ENCODE measurements around the gene TRMT61A. TPM values are rescaled to one million over a fixed set of nuclear protein-coding genes. Genes with fewer than 3 reads are reported as not detected.
"Not testable (repeated sequence)": the region's sequence is repeated elsewhere in the genome, so short reads cannot be mapped to it uniquely, and the experiment has no call there.

TRMT61A gene
- total RNA-seq, 4 donors from 2014 or later: 12.4 to 36.0 (median 15.1) TPM

DNA sequence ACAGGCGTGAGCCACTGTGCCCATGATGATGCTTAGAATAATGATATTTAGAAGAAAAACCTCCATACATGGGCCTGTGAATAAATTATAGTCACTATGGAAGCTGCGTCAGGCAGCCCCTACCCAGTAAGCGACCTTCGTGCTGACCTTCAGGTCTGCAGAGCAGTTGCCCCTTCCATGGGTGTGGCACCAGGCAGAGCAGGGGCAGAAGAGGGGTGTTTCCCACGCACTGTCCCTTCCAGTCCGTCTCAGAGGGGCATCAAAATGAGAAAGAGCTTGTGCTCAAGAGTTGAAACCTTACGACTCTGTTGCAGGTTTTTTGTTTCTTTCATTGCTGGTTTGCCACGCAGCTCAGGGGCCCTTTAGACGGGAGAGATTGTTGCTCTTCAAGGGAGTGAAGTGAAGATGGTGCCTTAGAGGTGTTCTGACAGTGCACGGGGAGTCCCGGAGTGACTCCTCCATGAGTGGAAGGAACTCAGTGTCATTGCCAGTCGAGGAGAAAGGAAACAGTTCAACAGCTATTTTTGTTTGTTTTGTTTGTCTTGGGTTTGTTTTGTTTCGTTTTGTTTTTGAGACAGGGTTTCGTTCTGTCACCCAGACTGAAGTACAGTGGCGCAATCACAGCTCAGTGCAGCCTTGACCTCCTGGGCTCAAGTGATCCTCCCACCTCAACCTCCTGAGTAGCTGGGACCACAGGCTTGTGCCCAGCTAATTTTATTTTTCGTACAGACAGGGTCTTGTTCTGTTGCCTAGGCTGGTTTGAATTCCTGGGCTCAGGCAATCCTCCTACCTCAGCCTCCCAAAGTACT lies 20.3 kb upstream of the TRMT61A start:
- no peak for TF ChIP-seq CTCF (IDR thresholded peaks at IDR 0.05)
- no peak for ATAC-seq (ENCODE audit: low FRiP score)
- DNase-seq (ENCODE audit: low spot score): no peak

GRCh38 chr14:103509864-103510723 lies 18.9 kb upstream of the TRMT61A start:
- no peak for TF ChIP-seq CTCF (IDR thresholded peaks at IDR 0.05)
- no peak for DNase-seq (ENCODE audit: low spot score)
- ATAC-seq (ENCODE audit: low FRiP score): no peak

DNA sequence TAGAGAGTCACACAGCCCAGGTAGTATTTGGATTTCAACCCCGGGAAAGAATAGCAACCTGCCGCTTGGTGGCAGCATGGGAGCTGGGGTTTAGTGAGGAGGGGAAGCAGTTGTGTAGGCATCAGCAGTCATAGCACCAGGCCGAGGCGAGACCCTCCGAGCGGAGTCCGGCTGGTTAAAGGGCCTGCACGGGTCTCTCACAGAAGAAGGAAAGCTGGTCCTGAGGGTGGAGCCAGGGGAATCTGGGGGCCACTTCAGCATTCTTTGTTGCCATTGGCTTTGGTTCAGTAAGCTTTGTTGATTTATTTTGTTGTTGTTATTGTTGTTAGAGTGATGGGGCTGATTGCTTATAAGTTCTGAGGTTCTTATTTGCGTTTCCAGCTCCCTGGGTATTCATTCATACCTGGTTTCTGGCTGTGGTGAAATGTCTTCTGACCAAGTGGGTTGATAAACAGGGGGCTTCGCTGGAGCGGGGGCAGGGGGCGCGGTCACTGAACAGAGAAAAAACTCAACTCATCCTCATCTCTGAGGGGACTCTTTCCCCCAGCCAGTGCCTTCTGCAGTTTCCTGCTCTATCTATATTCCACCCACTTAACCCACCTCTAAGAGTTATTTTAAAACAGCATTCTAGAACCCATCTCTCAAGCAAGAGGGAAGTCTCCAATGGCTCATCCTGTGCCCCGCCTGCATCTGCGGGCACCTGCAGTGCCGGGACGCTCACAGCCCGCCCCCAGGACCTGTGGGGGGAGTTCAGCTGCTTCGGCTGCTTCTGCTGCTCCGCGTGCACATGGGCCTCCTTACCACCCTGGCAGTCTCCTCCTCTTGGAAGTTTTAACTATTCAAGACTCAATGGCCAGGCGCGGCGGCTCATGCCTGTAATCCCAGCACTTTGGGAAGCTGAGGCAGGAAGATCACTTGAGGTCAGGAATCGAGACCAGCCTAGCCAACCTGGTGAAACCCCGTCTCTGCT lies 18.0 kb upstream of the TRMT61A start:
- peak; percentile 15 for DNase-seq (ENCODE audit: low spot score)
- ATAC-seq (ENCODE audit: low FRiP score): no peak
- TF ChIP-seq CTCF (IDR thresholded peaks at IDR 0.05): no peak

DNA sequence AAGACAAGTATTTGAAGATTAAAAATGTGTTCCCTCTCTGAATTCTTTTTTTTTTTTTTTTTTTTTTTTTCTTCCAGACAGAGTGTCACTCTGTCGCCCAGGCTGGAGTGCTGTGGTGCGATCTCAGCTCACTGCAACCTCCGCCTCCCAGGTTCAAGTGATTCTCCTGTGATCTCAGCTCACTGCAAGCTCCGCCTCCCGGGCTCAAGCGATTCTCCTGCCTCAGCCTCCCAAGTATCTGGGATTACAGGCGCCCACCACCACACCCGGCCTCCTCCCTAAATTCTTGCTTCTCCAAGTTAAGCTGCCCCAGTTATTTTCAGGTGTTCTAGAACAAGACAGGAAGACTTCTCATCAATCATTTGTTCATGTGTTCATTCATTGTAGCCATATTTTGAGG lies 16.8 kb upstream of the TRMT61A start:
- DNase-seq (ENCODE audit: low spot score); ATAC-seq (ENCODE audit: low FRiP score): not testable (repeated sequence)

GRCh38 chr14:103512701-103513611 lies 16.0 kb upstream of the TRMT61A start:
- DNase-seq (ENCODE audit: low spot score): no peak

More at GRCh38 chr14:103512701-103513611, 16.0 kb upstream of the TRMT61A start:
- peak; percentile 79 for ATAC-seq (ENCODE audit: low FRiP score)
- no peak for TF ChIP-seq CTCF (IDR thresholded peaks at IDR 0.05)
